Measurements from ENCODE around the gene USP35.
"Not testable (repeated sequence)": the region's sequence is repeated elsewhere in the genome, so short reads cannot be mapped to it uniquely, and the experiment has no call there.

Gene USP35

DNA sequence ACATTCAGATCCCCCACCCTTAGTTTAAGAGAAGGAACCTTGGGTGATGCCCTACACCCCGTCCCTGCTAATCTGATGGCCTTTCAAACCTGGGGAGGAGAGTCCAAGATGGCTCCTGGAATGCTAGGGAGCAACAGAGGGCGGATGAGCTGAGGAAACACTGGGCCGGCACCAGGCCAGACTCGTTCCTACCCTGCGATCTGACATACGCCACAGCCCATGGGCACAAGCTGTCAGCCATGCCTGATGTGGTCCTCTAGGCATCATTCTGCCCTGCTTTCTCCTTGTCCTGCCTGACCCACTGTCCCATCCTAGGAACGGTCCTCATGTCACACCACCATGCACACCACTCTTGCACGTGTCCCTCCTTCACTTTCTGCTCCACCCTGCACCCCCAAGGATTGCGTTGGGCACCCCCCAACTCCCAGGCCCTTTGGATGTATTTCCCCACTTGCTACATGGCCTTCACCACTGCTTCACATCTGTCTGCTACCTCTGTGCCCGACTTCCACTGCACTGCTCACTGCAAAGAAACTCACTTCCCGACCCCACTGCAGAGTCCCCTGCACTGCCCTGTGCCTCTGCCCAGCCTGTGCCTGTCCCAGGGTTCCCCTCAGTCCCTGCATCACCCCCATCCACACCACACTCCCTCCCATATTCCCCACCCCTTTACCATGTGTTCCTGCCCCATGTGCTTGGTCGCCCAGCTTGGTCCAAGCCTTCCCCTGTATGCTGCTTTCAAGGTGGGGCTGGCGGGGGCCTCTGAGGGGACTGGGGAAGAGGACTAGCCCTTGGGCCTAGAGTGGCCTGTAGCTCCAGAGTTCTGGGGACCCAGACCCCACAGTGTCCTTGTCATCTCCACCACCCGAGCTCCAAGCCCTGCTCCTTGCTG is 29.2 kb downstream of the USP35 start:
- DNase-seq (ENCODE audit: low spot score), result no peak

DNA sequence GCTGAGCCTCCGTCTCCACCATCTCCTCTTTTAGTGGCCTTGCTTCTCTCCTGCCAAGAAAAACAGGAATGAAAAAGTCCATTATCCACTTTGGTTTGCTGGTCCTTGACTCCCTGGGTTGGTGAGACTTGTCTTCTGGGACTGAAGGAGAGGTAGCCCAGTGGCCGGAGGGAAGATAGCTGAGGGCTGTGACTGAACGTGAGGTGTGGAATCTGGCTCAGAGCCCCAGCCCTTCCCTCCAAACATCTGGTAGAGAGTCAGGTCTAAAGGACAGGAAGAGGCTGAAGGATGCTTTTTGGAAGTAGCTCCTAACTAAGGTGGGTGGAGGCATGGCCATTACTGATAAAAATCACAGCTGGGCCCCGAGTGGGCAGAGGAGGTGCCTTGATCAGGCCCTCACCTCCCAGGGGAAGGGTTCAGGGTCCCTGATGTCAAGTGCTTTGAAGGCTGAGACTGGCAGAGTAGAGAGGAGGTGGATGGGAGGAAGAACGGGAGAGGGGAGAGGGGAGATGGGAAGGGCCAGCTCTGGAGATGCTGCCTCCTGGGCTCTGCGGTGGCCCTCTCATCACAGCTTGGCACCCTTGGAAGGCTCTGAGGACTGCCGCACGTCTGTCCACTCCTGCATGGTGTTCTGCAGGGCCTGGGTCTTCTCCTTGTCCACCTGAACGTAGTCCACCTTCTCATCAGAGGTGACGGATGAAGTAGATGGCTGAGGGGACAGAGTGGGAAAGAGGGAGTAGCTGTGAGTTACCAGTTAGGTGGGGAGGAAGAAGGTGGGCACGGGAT is 30.2 kb downstream of the USP35 start:
- DNase-seq (ENCODE audit: low spot score), result no peak

GRCh38 chr11:78219493-78220217 is 30.9 kb downstream of the USP35 start:
- DNase-seq (ENCODE audit: low spot score), result no peak

DNA sequence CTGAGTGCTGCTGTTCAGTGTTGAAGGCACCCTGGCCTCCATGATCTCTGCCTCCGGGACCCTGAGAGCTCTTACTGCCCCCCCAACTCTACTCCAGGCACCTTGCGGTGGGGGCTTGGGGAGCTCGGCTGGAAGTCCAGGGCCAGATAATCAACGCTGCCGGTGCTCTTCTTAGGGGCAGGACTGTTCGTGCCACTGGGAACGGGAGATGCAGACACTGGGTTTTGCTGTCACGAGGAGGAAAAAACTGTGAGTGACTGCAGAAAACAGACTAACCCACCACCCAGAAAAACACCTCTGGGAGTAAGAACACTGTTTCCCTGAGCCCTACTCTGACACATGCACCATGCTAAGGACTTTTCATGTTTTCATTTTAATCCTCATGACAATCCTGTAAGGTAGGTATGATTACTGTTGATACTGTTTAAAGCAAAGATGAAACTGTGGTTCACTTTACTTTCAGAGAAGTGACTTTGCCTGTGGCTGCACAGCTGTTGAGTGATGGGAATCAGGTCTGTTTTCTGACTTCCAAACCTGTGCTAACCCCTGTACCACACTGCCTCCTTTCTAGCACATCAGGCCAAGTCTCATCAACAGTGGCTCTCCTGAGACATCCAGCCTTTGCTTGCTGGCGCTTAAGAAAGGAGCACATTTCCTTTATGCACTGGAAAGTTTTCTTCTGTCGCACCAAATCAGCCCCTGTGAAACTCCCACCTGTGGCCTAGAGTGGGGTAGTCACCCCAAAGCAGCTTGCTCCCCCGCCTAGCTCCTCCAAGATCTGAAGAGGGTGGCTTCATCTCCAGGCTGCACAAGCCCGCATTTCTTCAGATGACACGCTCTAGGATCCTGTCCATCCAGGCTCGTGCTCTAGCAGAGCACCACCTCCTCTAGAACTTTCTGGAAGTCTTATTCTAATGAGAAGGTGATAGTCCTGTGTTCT is 31.8 kb downstream of the USP35 start:
- DNase-seq (ENCODE audit: low spot score), result no peak

DNA sequence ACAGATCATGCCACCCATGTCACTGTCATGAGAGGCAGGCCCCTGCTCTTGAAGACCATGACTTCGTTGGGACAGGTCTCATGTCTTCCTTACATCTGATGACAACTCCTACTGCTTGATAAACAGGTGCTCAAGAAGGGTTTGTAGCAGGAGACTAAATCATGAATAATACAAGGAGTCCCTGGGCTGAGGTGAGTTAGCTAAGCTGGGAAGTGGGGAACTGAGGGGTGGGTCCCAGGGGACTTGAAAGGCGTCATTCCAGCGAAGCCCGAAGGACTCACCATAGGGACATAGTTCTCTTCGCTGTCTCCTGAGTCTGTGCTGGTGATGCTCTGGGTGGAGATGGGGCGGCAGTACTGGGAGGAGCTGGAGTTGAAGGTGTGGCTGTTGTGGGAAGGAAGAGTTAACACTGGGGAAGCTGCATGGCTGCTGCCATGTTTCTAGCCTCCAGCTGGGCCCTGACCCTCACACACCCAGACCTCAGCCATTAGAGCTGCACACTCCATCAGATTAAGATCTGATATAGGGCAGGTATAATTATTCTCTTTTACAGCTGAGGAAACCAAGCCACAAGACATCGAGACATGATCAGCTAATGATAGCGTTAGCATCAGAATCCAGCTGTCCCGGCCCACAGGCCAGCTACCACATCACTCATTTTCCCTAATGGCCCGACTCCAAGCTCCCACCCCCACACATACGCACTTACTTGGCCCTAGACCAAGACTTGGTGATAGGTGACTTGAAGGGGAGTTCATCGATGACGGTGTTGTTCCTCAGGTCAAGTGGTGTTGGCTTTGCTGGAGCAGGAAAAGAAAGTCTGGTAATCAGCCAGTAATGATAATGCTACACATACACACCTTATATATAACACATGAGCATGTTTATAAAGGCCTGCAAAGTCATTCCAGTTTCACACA is 32.9 kb downstream of the USP35 start:
- DNase-seq (ENCODE audit: low spot score), result no peak

DNA sequence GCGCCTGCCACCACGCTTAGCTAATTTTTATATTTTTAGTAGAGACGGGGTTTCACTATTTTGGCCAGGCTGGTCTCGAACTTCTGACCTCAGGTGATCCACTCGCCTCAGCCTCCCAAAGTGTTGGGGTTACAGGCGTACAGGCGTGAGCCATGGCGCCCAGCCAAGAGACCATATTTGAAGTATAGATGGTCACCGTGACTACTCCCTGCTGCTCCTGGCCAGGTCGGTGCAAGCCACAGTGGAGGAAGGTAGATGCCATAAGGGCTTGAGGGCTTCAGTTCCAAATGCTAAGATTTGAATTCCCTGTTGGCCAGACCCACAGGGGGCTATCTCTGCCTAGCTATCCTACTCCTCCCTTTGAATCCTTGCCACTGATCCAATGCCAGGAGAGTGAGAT is 34.0 kb downstream of the USP35 start:
- not testable (repeated sequence) for DNase-seq (ENCODE audit: low spot score)

DNA sequence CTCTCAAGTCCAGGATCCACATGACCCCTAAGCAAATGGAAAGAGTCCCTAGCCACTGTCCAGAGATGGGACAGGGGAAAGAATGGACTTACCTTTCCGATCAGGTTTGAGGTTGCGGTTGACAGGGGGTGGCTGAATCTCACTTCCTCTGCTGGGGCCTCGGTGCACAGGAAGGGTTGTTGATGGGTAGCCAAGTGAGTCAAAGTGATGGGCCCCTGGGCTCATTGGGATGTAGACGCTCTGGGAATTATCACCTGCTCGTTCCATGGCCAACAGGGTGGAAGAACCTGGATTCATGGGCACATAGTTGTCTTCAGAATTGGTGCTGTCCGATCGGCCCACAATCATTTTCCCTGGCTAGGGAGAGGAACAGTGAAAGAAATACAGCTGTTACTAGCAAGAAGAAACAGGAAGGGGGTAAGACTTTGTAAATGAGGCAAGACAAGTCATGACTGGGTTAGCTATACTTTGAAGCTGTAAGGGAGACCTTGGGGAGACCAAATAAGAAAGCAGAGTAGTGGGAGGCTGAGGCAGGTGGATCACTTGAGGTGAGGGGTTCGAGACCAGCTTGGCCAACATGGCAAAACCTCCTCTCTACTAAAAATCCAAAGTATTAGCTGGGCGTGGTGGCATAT is 34.7 kb downstream of the USP35 start:
- no peak for DNase-seq (ENCODE audit: low spot score)

GRCh38 chr11:78224506-78224905 is 35.8 kb downstream of the USP35 start:
- DNase-seq (ENCODE audit: low spot score), result no peak

DNA sequence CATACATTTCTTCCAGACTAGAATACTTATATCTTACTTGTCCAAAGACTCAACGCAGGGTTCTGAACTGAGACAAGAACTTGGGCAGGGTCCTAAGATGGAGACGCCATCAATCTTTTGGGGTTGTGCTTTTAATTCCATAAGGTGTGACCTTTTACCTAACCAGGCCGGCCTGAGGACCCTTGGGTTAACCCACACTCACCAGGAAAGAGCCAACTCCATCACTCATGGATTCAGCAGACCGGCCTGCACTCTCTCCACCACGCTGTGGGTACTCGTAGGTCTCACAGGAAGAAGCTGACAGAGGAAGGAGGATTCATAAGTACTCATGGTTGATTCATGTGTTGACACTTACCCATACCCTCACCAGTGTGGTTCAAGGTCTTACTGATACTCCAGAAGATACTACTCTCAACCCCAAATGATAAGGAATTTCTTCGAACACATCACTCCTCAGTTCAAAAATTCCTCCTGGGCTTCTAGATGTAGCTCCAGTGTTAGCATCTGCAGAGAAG is 36.2 kb downstream of the USP35 start:
- no peak for DNase-seq (ENCODE audit: low spot score)

DNA sequence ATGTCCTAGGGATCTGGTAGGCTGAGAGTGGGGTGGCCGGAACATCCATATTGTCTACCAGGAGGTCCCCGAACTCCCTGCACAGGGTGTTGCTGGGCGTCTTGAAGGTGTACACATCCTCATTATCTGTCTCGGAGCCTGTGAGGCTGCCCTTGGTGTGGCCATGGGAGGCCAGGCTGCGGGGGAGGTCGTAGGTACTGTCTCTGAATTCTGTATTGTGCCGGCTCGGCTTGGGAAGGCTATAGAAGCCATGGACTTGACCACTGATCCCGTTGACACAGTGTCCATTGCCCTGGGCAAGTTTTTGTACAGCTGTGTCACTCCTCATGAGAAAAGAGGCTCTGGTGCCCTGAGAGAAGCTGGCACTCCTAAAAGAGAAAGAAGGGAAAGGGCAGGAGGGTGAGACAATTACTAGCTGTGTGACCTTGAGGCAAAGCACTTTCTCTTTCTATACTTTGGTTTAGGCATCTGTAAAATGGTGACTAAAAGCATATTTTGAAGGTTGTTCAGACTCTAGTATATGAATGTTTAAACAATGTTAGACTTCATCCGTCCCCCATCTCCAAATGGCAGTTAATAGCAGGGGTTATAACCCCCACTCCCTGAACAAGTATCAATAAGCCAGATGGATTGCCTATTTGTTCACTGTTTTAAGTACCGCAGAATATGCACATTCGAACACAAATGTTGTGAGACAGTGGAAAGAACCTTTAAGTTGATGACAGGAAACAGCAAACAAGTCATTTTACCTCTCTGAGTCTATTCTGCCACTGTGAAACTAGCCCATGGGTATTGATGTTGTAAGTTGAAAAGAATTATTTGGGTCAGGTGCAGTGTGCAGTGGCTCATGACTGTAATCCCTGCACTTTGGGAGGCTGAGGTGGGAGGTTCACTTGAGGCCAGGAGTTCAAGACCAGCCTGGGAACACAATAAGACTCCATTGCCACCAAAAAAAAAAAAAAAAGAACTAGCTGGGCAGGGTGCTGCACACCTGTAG is 38.3 kb downstream of the USP35 start:
- DNase-seq (ENCODE audit: low spot score), result no peak

DNA sequence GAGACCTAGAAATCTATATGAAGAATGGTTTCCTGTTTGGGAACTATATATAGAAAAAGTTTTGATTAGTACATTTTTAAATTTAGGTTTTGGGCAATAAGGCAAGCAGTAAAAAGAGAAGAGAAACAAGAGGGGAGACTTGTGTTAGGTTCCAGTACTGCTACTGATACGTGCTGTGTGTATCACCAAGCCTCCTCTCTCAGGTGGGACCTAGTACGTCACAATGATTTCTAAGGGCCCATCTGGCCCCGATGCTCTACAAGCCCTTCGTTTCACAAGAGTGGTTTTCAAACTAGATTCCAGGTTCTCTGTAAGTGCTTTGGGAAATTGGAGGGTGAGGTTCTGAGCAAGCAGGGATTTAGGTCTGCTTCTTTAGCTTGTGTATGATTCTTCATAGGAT is 39.2 kb downstream of the USP35 start:
- DNase-seq (ENCODE audit: low spot score), result no peak

GRCh38 chr11:78228467-78228866 is 39.7 kb downstream of the USP35 start:
- peak; percentile 74 for DNase-seq (ENCODE audit: low spot score)

- DNase-seq (ENCODE audit: low spot score), result no peak
Measured at GRCh38 chr11:78229106-78229505, 40.4 kb downstream of the USP35 start.

DNA sequence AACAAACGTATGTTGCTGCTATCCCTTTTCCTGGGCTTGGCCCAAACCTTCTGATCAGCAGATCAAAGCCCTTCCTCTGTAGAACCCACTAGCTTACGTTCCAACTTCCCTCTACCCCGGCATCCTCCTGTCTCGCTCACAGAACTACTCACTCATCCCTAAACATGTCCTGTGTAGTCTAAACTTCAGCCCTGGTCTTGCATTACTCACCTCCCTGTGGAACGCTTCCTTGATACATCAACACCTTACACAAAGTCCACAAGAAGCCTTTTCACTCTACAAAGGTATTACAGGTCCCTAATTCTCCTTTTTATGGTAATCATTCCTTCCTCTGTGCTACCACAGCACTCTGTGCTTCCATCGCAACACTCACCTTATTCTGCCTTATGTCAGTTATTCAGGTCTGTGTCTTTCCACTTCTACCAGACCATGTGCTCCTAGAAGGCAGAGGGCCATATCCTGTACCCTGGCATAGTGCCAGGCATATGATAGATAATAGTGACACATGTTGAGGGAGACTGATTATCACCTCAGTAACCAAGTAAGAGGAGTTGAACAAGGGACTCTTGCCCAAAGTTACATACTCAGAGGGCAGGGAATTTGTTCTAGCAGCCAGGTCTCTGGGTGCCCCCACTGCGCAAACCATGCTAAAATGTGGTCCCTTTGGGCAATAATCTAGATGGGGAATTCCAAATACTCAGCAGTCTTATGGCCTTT is 41.6 kb downstream of the USP35 start:
- no peak for DNase-seq (ENCODE audit: low spot score)

- no peak for DNase-seq (ENCODE audit: low spot score)
Measured at GRCh38 chr11:78231962-78232501, 43.3 kb downstream of the USP35 start.

DNA sequence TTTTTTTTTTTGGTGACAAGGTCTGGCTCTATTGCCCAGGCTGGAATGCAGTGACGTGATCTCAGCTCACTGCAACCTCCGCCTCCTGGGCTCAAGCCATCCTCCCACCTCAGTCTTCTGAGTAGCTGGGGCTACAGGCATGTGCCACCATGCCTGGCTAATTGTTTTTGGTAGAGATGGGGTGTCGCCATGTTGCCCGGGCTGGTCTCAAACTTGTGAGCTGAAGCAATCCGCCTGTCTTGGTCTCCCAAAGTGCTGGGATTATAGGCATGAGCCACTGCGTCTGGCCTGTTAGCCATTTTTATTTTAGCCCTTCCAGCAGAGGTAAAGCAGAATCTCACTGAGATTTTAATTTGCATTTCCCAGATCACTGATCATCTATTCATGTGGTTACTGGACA is 44.3 kb downstream of the USP35 start:
- not testable (repeated sequence) for DNase-seq (ENCODE audit: low spot score)

GRCh38 chr11:78234006-78234405 is 45.3 kb downstream of the USP35 start:
- no peak for DNase-seq (ENCODE audit: low spot score)
